LHCN-M2 (cell line): Measurements from ENCODE around the gene CLMN. TPM values are rescaled to one million over a fixed set of nuclear protein-coding genes. Genes with fewer than 3 reads are reported as not detected.

Experiments
- DNase-seq: peaks from one replicate; pipeline ENCODE4 v3.0.0-alpha.2; 2012; ENCODE audit warnings: low read depth
- total RNA-seq: library from RNA; depleted of rRNA; stranded (reverse); fragments of >200 nt; gene quantifications from 2 replicates; pipeline ENCODE4 v1.2.3, GENCODE V29; 2014

CLMN gene
- total RNA-seq, 1 experiment from 2014 or later = 3.6 TPM

- DNase-seq = no peak
These were observed 2.9 kb upstream of the CLMN start for GRCh38 chr14:95322651-95323050.

- DNase-seq = no peak
These were observed 2.2 kb upstream of the CLMN start for GRCh38 chr14:95321693-95322455.

- DNase-seq = no peak
These were observed 1.4 kb upstream of the CLMN start for GRCh38 chr14:95320955-95321600.

DNA sequence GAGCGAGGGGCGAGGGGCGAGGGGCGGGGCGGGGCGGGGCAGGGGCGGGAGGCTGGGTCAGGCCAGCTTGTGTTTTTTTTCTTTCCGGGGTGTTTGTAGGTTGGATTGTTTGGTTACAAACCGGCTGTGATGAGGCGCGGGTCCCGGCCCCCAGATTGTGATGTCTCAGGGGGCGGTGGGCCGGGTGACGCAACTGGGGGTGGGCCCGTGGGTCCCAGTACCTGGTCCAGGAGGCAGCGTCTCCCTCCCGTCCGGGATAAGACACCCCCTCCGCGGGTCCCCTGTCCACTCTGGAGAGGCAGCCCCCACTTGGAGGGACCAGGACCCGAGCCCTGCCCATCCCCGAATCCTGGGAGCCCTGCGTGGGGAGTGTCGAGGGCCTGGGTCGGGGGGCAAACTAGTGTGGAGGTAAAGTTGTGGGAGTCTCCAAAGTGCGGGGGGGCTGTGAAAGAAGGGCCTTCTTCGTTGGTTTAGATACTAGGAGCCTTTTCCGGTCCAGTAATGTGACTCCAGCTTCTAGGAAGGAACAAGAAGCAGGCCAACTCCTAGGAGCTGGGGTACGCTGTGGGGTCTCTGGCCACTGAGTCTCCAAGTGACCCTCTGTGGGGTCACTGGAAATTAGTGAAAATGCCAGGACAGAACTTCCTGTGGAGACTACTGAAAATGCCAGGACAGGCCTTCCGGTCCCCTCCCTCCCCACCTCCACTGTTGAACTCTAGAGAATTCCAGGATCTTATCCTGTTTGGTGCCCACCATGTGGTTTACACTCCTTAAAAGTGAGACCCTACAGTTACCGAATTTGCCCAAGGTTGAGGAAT, 579 bp upstream of the CLMN start:
- DNase-seq = no peak

- DNase-seq = no peak
These were observed 1.1 kb downstream of the CLMN start for GRCh38 chr14:95318399-95319311.

DNA sequence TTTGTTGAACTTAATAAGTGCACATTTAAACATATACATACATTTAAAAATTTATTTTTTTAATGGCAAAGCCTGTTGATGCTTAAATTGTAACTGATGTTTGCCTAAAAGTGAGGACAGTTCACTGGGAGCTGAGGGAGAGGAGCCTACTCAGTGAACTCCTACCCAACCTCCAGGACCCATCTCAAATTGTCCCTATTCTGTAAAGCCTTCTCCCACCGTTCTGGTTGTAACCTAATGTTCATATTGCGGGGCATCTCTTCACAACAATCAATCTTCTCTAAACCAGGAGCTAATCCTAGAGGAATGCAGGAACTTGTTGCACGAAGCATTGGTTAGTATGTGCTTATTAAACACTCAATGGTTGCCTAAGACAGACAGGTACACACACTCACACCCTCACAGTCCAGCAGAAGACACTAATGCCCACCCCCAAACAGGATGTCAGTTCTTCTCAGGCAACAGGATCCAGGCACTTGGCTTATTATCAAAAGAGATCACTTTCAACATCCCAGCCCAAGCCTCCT, 1.8 kb downstream of the CLMN start:
- DNase-seq = no peak

- no peak for DNase-seq
These were observed 2.9 kb downstream of the CLMN start for GRCh38 chr14:95316821-95317220.

DNA sequence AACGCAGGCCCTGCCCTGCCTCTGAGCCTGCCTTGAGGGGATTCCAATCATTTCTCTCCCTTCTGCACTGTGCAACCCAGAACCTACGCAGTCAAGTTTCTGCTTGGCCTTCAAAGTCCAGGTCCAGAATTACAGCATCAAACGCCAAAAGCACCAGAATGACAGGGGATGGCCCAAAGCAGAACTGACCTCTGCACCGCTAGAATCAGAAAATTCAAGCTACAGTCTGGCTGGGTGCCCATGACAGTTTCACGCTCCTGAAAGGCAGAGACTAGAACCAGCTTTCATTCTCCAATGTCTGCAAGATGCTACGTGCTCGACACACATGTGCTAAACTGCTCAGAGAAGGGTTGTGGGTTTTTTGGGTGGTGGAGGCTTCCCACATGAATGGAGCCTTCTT, 4.1 kb downstream of the CLMN start:
- no peak for DNase-seq

DNA sequence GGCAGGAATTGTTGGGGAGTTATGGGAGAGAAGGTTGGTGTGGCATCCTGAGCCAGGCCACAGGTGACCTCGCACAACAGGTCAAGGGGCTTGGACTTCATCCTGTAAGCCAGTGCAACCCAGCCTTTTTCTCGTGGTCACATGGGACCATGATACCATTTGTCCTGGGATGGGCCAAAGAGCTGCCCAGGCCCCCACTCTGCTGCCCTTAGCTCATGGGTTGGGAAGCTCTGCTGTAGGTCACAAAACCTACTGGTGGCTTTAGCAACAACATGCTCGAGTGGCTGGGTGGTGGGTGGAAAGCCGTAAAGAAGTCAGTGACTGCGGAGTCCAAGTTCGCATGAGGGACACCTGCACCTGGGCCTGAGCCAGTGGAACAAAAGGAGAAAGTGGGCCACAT, 4.6 kb downstream of the CLMN start:
- no peak for DNase-seq

- DNase-seq = peak; percentile 58
These were observed 5.1 kb downstream of the CLMN start for GRCh38 chr14:95314609-95315008.

GRCh38 chr14:95313707-95314106, 6.0 kb downstream of the CLMN start:
- DNase-seq = peak; percentile 69

- DNase-seq = no peak
These were observed 6.5 kb downstream of the CLMN start for GRCh38 chr14:95313190-95313589.

- no peak for DNase-seq
These were observed 7.4 kb downstream of the CLMN start for GRCh38 chr14:95312311-95312710.

DNA sequence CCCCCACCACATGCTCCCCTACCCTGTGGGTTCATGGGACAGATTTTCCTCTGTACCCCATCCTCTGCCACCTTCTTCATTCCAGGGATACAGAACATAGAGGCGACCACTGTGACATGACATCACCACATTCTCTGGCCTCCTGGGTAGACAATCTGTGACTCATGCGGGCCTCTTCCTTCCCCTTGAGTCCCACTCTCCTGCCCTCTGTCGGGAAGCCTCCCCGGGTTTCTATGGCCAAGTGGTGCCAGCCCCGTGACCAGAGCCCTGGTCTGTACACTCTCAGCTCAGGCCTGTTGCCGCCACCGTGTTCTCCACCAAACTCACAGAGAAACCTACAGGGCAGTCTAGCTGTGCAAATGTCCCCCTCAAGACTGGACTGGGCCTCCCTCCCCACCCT, 8.0 kb downstream of the CLMN start:
- DNase-seq = peak; percentile 16

- DNase-seq = no peak
These were observed 8.9 kb downstream of the CLMN start for GRCh38 chr14:95310635-95311380.

GRCh38 chr14:95309261-95310051, 10.3 kb downstream of the CLMN start:
- DNase-seq = no peak

DNA sequence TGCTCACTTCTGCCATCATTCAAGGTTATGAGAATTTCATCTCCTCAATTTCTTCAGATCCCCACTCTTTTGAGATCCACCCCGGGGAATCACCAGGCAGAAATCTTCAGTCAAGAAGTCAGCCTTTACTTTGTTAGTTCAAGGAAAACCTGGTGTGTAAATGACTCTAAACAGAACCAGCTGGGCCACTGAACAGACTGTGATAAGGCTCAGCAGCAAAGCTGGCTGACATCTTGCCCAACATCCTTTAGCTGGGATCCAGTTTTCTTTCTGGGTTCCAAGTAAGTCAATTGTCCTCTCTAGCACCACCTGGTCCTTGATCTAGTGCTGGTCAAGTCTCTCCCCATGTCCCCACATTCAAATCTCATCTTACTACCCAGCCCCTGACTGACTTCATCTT, 11.6 kb downstream of the CLMN start:
- DNase-seq = no peak

GRCh38 chr14:95307402-95308041, 12.2 kb downstream of the CLMN start:
- DNase-seq = no peak

GRCh38 chr14:95305940-95306339, 13.8 kb downstream of the CLMN start:
- DNase-seq = no peak
